ENCODE data around the gene FAH. TPM values are rescaled to one million over a fixed set of nuclear protein-coding genes. Genes with fewer than 3 reads are reported as not detected.

The FAH gene
- total and polyA plus RNA-seq, 4 donors, result 23.7 to 55.5 (median 49.2) TPM

DNA sequence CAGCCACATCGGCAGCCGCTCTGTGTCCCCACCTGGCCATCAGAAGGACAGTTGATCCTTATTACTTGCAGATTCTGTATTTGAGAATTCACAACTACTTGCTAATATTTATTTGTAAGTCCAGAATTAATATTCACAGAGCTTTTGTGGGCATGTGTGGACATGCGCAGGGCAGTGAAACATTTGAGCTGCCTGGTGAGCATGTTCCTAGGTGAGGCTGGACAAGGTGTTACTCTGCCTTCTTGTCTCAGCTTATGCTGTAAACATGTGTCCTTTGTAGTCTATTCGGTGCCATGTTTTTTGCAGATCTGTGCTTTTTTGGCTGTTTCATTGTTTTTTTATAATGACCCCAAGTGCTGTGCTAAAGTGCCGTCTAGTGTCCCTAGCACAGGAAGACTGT lies 15.6 kb downstream of the FAH start:
- no peak overlapping the region for H3K9ac ChIP-seq (ENCODE audit: insufficient read depth in 1 of 2, low read length in 2 of 2)
- no peak overlapping the region for H3K27ac ChIP-seq (ENCODE audit: low read depth in 1 of 2, low read length in 1 of 2)
- H3K9me3 ChIP-seq (ENCODE audit: control insufficient read depth in 4 of 4, insufficient read depth in 3 of 4, low read length in 3 of 4), result no peaks in the 10 kb centered on the region
- ATAC-seq (ENCODE audit: insufficient read depth, low FRiP score) (no peak), DNase-seq (no peak)
- H3K4me3 ChIP-seq, result no peak overlapping the region
- H3K27me3 ChIP-seq (ENCODE audit: control insufficient read depth in 3 of 3, insufficient read depth in 3 of 3, low read length in 2 of 3), result no peaks in the 10 kb centered on the region
- peaks cover 0 to 24% (median 14%) of the 10 kb centered on the region in 4 donors for H3K36me3 ChIP-seq (ENCODE audit: control insufficient read depth in 4 of 4, insufficient read depth in 4 of 4, low read length in 4 of 4)
- H3K4me1 ChIP-seq (ENCODE audit: control insufficient read depth in 5 of 5, insufficient read depth in 5 of 5, low read length in 5 of 5), result peaks cover 0 to 7% (median 0%) of the 10 kb centered on the region in 5 donors
- WGBS, 2 donors, result 87 to 95% methylated on average over 5 of the region's 5 CpGs
- TF ChIP-seq, protein P1, sequence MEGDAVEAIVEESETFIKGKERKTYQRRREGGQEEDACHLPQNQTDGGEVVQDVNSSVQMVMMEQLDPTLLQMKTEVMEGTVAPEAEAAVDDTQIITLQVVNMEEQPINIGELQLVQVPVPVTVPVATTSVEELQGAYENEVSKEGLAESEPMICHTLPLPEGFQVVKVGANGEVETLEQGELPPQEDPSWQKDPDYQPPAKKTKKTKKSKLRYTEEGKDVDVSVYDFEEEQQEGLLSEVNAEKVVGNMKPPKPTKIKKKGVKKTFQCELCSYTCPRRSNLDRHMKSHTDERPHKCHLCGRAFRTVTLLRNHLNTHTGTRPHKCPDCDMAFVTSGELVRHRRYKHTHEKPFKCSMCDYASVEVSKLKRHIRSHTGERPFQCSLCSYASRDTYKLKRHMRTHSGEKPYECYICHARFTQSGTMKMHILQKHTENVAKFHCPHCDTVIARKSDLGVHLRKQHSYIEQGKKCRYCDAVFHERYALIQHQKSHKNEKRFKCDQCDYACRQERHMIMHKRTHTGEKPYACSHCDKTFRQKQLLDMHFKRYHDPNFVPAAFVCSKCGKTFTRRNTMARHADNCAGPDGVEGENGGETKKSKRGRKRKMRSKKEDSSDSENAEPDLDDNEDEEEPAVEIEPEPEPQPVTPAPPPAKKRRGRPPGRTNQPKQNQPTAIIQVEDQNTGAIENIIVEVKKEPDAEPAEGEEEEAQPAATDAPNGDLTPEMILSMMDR (IDR thresholded peaks at IDR 0.05; ENCODE audit: control extremely low read depth, extremely low read depth), result no peak

DNA sequence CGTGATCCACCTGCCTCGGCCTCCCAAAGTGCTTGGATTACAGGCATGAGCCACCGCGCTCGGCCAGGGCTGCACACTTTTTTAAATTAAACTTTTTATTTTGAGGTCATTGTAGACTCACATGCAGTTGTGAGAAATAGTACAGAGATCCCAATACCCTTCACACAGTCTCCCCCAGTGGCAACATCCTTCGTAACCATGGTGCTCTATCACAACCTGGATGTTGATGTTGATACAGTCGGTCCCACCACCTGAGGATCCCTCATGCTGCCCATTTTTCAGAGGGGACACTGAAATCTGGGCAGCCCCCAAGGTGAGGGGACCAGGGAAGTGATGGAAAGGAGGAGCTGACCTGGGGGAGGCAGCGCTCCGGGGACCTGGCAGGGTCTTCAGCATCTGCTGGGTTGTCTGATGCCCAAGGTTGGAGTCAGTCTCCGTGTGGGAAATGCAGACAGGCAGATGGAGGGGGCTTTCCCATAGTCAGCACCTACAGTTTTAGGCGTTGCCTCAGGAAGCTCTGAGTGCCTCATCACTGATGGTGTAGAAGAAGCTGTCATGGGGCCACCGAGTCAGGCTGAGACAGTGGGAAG lies 17.1 kb downstream of the FAH start:
- no peak overlapping the region for H3K27ac ChIP-seq (ENCODE audit: low read depth in 1 of 2, low read length in 1 of 2)
- peaks cover 0 to 21% (median 14%) of the 10 kb centered on the region in 4 donors for H3K36me3 ChIP-seq (ENCODE audit: control insufficient read depth in 4 of 4, insufficient read depth in 4 of 4, low read length in 4 of 4)
- H3K27me3 ChIP-seq (ENCODE audit: control insufficient read depth in 3 of 3, insufficient read depth in 3 of 3, low read length in 2 of 3), result no peaks in the 10 kb centered on the region
- H3K9ac ChIP-seq (ENCODE audit: insufficient read depth in 1 of 2, low read length in 2 of 2), result no peak overlapping the region
- TF ChIP-seq, protein P1 (IDR thresholded peaks at IDR 0.05; ENCODE audit: control extremely low read depth, extremely low read depth), result no peak
- ATAC-seq (ENCODE audit: insufficient read depth, low FRiP score) (no peak), DNase-seq (no peak)
- WGBS, 2 donors, result 94 to 96% methylated on average over 12 of the region's 12 CpGs
- H3K4me1 ChIP-seq (ENCODE audit: control insufficient read depth in 5 of 5, insufficient read depth in 5 of 5, low read length in 5 of 5), result peaks cover 0 to 4% (median 0%) of the 10 kb centered on the region in 5 donors
- no peak overlapping the region for H3K4me3 ChIP-seq
- no peaks in the 10 kb centered on the region for H3K9me3 ChIP-seq (ENCODE audit: control insufficient read depth in 4 of 4, insufficient read depth in 3 of 4, low read length in 3 of 4)

DNA sequence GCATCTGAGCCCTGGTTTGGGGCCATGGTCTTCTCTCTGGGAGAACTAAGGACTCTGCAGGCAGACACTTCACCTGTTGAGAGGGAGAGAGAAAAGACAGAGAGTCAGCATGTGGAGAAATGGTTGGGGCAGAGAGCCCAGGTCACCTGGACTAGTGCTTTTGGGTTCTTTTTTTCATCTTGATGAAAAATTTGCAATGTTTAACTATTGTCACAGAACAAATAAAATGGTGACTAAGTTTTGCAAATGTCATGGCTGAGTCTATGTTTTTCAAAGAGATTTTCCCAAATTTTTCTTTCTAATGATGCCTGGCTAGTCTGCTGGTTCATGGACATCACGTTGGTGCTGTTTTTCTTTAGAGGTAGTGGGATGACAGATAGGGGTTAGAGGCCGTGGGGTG lies 17.8 kb downstream of the FAH start:
- peaks cover 0 to 24% (median 15%) of the 10 kb centered on the region in 4 donors for H3K36me3 ChIP-seq (ENCODE audit: control insufficient read depth in 4 of 4, insufficient read depth in 4 of 4, low read length in 4 of 4)
- no peaks in the 10 kb centered on the region for H3K9me3 ChIP-seq (ENCODE audit: control insufficient read depth in 4 of 4, insufficient read depth in 3 of 4, low read length in 3 of 4)
- no peak overlapping the region for H3K27ac ChIP-seq (ENCODE audit: low read depth in 1 of 2, low read length in 1 of 2)
- no peak overlapping the region for H3K9ac ChIP-seq (ENCODE audit: insufficient read depth in 1 of 2, low read length in 2 of 2)
- peaks cover 0 to 4% (median 0%) of the 10 kb centered on the region in 5 donors for H3K4me1 ChIP-seq (ENCODE audit: control insufficient read depth in 5 of 5, insufficient read depth in 5 of 5, low read length in 5 of 5)
- WGBS, 2 donors, result 92 to 96% methylated on average over 2 of the region's 2 CpGs
- ATAC-seq (ENCODE audit: insufficient read depth, low FRiP score) (no peak), DNase-seq (no peak)
- H3K4me3 ChIP-seq, result no peak overlapping the region
- TF ChIP-seq, protein P1 (IDR thresholded peaks at IDR 0.05; ENCODE audit: control extremely low read depth, extremely low read depth), result no peak
- no peaks in the 10 kb centered on the region for H3K27me3 ChIP-seq (ENCODE audit: control insufficient read depth in 3 of 3, insufficient read depth in 3 of 3, low read length in 2 of 3)

DNA sequence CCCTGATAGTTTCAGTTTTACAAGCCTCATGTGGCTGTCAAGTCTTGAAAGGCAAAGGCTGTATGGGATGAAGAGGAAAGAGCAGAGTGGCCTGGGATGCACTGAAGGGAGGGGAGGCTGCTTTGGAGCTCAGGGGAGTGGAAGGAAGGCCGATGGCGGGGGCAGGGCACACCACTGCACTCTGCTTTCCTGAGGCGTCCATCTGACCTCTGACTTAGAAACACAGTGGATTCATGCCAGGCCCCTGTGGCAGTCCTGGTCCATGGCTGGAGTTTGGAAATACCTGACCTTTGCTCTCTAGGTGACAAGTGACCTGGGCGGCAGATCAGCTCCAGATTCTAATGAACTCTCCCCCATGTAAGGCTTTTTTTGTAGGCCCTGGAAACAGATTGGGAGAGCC lies 19.0 kb downstream of the FAH start:
- 77 to 82% methylated on average over 4 of the region's 4 CpGs for WGBS, 2 donors
- peak in 2 of 3 donors; percentile 9 to 26 for DNase-seq
- Histone ChIP-seq H3K4me3 (no peak overlapping the region), H3K9me3 (ENCODE audit: control insufficient read depth in 4 of 4, insufficient read depth in 3 of 4, low read length in 3 of 4) (no peaks in the 10 kb centered on the region), H3K9ac (ENCODE audit: insufficient read depth in 1 of 2, low read length in 2 of 2) (no peak overlapping the region), H3K27ac (ENCODE audit: low read depth in 1 of 2, low read length in 1 of 2) (peak overlapping the region in 1 of 2 donors; percentile 23), H3K27me3 (ENCODE audit: control insufficient read depth in 3 of 3, insufficient read depth in 3 of 3, low read length in 2 of 3) (no peaks in the 10 kb centered on the region), H3K4me1 (ENCODE audit: control insufficient read depth in 5 of 5, insufficient read depth in 5 of 5, low read length in 5 of 5) (peaks cover 0 to 4% (median 0%) of the 10 kb centered on the region in 5 donors), H3K36me3 (ENCODE audit: control insufficient read depth in 4 of 4, insufficient read depth in 4 of 4, low read length in 4 of 4) (peaks cover 0 to 27% (median 16%) of the 10 kb centered on the region in 4 donors)
- TF ChIP-seq, protein P1 (IDR thresholded peaks at IDR 0.05; ENCODE audit: control extremely low read depth, extremely low read depth), result no peak
- no peak for ATAC-seq (ENCODE audit: insufficient read depth, low FRiP score)
